Omental fat pad (tissue), 4 donors: ENCODE data around the gene DISP3. TPM values are rescaled to one million over a fixed set of nuclear protein-coding genes. Genes with fewer than 3 reads are reported as not detected.

ENCODE experiments used
- ATAC-seq: fragments of 150-250 bp; one replicate; pipeline ENCODE4 v1.9.1; 2016; ENCODE audit warnings: mild to moderate bottlenecking, moderate library complexity; ENCODE audit not compliant: low FRiP score
- DNase-seq: peaks from one replicate; pipeline ENCODE4 v3.0.0-alpha.2; 2019; ENCODE audit warnings: low spot score
- CTCF ChIP-seq, 3 donors: fragments of 450-650 bp; IDR thresholded peaks; one replicate each; pipeline ENCODE4 v1.5.1; 2016 to 2017; ENCODE audit warnings: antibody characterized with exemption in 3 of 3, mild to moderate bottlenecking in 3 of 3, moderate library complexity in 2 of 3
- total RNA-seq, 4 donors: library from RNA; depleted of rRNA; stranded (reverse); fragments of >200 nt; gene quantifications; one replicate each; pipeline ENCODE4 v1.1.0, GENCODE V29; 2016

The DISP3 gene
- total RNA-seq, 4 donors from 2014 or later = 0.09 TPM; not detected in 3

- TF ChIP-seq CTCF (IDR thresholded peaks at IDR 0.05) = no peak
- DNase-seq = no peak
- ATAC-seq = no peak
Measured at GRCh38 chr1:11458811-11459275, 20.1 kb upstream of the DISP3 start.

- no peak for TF ChIP-seq CTCF (IDR thresholded peaks at IDR 0.05)
- ATAC-seq (no peak), DNase-seq (no peak)
Measured at GRCh38 chr1:11461531-11462137, 17.3 kb upstream of the DISP3 start.

- TF ChIP-seq CTCF (IDR thresholded peaks at IDR 0.05) = no peak
- ATAC-seq = no peak
- no peak for DNase-seq
Measured at GRCh38 chr1:11462224-11462923, 16.6 kb upstream of the DISP3 start.

GRCh38 chr1:11463177-11463576, 15.8 kb upstream of the DISP3 start:
- DNase-seq (no peak), ATAC-seq (no peak)
- no peak for TF ChIP-seq CTCF (IDR thresholded peaks at IDR 0.05)

- DNase-seq = no peak
- TF ChIP-seq CTCF (IDR thresholded peaks at IDR 0.05) = no peak
- no peak for ATAC-seq
Measured at GRCh38 chr1:11465307-11465706, 13.6 kb upstream of the DISP3 start.

- TF ChIP-seq CTCF (IDR thresholded peaks at IDR 0.05) = no peak
- no peak for ATAC-seq
- DNase-seq = no peak
Measured at GRCh38 chr1:11466416-11466815, 12.5 kb upstream of the DISP3 start.

- no peak for DNase-seq
- no peak for ATAC-seq
- TF ChIP-seq CTCF (IDR thresholded peaks at IDR 0.05) = no peak
Measured at GRCh38 chr1:11468878-11469277, 10.1 kb upstream of the DISP3 start.
